Endometrial microvascular endothelial cells (primary cell): ENCODE measurements around the gene CCDC43. TPM values are rescaled to one million over a fixed set of nuclear protein-coding genes. Genes with fewer than 3 reads are reported as not detected.
"Not testable (repeated sequence)": the region's sequence is repeated elsewhere in the genome, so short reads cannot be mapped to it uniquely, and the experiment has no call there.

Experiments used
- in situ Hi-C: cut with HindIII; loops from 2 replicates; pipeline ENCODE4 v1.10.0; 2017; ENCODE audit warnings: low sequenced_read_pairs, low pct_unique_long_range_greater_than_20kb; ENCODE audit errors: inconsistent ontology term
- total RNA-seq: library from RNA; depleted of rRNA; stranded (reverse); fragments of >200 nt; gene quantifications from one replicate; pipeline ENCODE4 v1.2.3, GENCODE V29; 2015; ENCODE audit errors: inconsistent ontology term

Gene CCDC43
- 29.4 TPM for total RNA-seq

- in situ Hi-C loops = no loop called here
Measured at GRCh38 chr17:44689477-44690217, at the start of gene CCDC43. TSS of gene CCDC43 (minus strand) at chr17:44689776. CDS start at chr17:44689753, 23 bp downstream.

GRCh38 chr17:44738214-44738906 lies 48.8 kb upstream of the CCDC43 start:
- in situ Hi-C loops = no loop called here

GRCh38 chr17:44736551-44737240 lies 47.1 kb upstream of the CCDC43 start:
- in situ Hi-C loops = no loop called here

- in situ Hi-C loops = no loop called here
Measured at GRCh38 chr17:44734272-44734671, 44.7 kb upstream of the CCDC43 start.

- in situ Hi-C loops = no loop called here
Measured at GRCh38 chr17:44733753-44734152, 44.2 kb upstream of the CCDC43 start.

GRCh38 chr17:44726121-44726520 lies 36.5 kb upstream of the CCDC43 start:
- in situ Hi-C loops = not testable (repeated sequence)

- in situ Hi-C loops = no loop called here
Measured at GRCh38 chr17:44722254-44722653, 32.7 kb upstream of the CCDC43 start.

GRCh38 chr17:44719444-44719843 lies 29.9 kb upstream of the CCDC43 start:
- in situ Hi-C loops = no loop called here

- in situ Hi-C loops = no loop called here
Measured at GRCh38 chr17:44708401-44709263, 19.1 kb upstream of the CCDC43 start, which contains the start of gene DBF4B. TSS of gene DBF4B (plus strand) at chr17:44708665. CDS start at chr17:44708821, 156 bp downstream.

GRCh38 chr17:44707755-44708400 lies 18.3 kb upstream of the CCDC43 start:
- in situ Hi-C loops = no loop called here

GRCh38 chr17:44700288-44700687 lies 10.7 kb upstream of the CCDC43 start:
- in situ Hi-C loops = not testable (repeated sequence)

- in situ Hi-C loops = no loop called here
Measured at GRCh38 chr17:44693609-44694008, 4.0 kb upstream of the CCDC43 start.

GRCh38 chr17:44690746-44691306 lies 1.2 kb upstream of the CCDC43 start:
- in situ Hi-C loops = not testable (repeated sequence)

- in situ Hi-C loops = no loop called here
Measured at GRCh38 chr17:44688675-44689476, 700 bp downstream of the CCDC43 start.

- in situ Hi-C loops = no loop called here
Measured at GRCh38 chr17:44688200-44688599, 1.4 kb downstream of the CCDC43 start.

- in situ Hi-C loops = no loop called here
Measured at GRCh38 chr17:44687756-44688155, 1.8 kb downstream of the CCDC43 start.

- in situ Hi-C loops = not testable (repeated sequence)
Measured at GRCh38 chr17:44683303-44683702, 6.3 kb downstream of the CCDC43 start.
